HG03521 (cell line): ENCODE measurements around the gene APOB.

Experiments
- ATAC-seq: cut with Tn5 transposase; IDR thresholded peaks from one replicate; pipeline ENCODE4 v1.9.1; 2021; ENCODE audit warnings: mild to moderate bottlenecking, moderate library complexity; ENCODE audit not compliant: unreplicated experiment

The APOB gene

DNA sequence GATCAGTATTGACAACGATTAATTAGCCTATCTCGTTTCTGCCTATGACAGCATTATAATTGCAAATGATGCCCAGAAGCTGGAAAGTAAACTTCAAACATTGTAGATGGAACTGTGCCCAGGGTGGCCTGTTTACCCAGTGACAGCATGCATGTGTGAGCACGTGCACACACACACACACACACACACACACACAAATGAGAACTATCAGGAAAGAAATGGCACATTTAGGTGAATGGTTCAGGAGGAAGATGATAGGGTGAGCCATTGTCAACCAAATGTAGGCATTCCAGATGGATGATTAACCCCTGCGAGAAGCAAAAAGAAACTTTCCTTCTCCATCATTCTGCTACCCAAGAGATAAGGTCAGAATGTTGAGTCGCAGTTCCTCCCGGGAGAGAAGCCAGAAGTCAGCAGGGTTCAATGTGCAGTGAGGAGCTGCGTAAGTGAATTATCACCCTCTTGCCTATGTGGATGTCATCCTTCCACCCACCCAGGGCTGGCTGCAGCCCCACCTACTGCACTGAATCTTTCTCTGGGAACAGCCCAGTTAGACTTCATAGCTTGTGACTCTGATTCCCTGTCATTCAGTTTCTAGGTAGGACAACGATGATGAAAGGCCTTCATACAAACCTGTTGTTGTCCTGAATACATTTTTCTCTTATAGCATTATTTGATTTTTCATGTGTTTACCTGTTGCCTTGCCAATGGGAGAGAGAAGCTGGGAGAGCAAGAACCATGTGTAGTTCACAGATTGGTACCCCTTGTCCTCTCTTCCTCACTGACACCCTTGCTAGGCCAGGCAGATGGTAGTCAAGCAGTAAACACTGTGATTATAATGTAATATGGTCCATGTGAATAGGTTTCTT lies 3.5 kb upstream of the APOB start:
- ATAC-seq = no peak

DNA sequence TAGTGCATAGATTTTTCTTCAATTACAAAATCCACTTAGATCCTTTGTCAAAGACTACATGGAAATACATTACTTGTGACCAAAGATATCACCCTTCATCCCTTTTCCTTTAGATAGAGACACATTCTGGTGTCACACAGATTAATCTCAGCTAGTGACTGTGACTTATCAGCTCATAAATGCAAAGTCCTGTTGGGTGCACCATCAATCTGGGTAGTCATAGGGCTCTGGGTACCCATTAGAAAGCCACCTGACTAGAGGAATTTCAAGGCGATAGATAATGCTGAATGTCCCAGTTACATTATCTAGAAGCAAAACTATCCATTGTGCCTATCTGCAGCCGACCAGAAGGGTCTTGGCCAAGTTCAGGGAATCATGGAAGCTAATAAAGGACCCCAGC lies 2.6 kb upstream of the APOB start:
- ATAC-seq = no peak

DNA sequence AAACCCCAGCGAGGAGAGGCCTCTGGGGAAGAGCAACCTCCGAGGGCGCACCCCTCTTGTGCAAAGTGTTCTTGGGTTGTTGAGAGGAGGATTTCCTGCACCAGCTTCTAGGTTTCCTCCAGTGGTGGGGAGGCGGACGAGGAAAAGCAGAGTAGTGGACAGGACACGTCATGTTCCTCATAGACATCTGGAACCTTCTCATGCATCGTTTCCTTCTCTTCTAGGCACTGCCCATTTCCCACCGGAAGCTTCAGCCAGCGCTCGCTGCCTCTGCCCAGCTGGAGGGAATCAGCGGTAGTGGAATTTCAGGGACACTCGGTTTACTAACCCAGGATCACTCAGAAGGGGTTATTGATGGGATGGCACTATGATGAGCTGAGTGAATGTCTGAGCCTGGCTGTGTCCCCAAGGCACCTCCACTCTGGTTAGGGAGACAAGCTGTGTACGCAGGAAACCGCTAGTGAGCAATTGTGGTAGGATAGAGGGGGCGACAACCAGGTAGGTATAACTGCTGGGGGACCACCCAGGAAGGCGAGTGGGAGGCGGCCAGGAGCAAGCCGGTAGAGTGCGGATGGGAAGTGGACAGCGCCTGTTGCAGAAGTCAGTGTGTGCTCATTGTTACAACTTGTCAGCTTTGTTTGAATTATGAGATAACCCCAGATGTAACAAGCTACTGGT lies 960 bp upstream of the APOB start:
- no peak for ATAC-seq

DNA sequence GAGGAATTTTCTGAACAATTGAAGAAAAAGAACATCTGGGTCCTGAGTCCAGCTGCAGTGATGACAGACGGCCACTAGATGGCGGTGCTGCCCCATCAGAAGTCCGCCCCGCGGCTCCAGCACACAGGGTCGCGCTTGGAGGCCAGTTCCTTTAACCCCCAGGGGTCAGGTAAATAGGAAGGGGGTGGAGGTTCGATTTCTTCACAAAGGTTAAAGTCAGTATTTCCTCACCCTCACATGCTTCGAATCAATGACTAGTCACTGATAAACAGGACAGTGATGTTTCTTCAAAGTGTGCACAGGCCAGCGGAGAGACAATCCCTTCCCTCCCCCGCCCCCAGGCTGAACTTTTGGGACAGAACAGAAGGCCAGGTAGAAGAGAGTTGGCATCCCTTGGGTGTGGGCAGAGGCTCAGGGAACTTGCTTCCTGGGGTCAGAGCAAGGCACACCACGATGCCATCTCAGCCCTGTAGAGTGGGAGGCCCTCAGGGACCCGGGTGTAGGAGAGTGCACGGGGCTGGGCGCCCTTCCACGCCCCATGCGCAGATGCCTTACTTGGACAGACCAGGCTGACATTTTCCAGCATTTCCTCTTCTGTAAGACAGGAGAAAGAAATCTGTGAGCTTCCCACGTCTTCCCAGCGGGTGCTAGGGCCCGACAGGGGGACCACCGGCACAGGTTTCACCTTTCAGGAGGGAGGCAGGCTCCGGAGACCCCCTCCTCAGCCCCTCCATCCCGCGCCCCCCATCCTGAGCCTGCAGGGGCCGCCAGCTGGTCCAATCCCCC lies 722 bp downstream of the APOB start:
- ATAC-seq = peak; percentile 61

DNA sequence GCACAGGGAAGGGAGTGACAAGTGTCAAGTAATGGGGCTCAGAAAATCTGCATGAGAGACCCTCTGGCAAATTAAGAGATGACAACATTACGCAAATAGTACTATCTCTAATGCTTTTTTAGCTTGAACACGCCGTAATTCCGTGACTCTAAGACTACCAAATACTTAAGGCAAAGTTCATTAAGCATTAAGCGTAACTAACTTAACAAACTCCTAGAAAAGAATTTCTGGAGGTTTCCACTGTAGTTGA lies 1.2 kb downstream of the APOB start:
- ATAC-seq = no peak

DNA sequence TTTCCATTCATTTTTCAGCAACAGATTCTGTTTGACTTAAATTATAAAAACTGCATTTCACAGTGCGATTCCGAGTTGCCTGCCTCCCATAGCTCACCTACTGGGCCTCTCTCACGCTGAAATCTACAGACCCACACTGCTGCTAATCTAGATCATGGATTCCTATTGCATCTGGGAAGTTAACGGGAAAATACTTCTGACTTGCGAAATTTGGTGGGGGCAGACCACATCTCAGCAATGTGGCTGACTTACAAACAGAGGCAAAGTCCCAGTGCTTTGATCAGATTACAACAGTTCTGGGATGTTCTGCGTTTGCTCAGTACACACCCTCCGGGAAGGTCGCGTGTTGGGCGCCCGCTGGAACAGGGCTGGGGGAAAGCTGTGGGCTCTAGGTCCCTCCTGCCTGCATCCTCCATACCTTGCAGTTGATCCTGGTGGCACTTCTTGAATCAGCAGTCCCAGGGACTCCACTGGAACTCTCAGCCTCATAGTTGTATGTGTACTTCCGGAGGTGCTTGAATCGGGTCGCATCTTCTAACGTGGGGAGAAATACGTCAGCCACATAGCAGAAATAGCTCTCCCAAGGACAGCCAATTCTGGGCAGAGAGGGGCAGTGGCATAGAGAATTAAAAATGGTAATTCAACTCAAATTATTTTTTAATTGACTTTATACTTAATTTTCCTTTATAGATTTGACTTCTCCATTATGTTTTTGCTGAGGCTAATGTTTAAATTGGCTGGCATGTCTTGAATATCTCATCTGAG lies 1.7 kb downstream of the APOB start:
- ATAC-seq = no peak

DNA sequence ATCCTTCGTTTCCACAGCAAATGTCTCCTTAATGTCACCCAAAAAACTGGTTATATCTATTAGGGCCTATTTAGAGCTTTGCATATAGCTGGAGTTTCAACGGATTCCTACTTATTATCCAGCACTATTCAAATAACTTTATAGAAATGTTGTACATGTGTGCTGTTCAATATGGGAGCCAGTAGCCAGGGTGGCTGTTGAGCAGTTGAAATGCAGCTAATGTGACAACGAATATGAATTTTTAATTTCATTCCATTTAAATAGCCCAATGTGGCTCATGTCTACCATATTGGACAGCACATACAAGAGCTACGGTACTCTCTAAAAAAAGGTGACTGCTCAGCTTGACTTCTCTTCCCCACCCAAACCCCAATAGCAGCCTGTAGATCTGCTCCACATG lies 2.4 kb downstream of the APOB start:
- ATAC-seq = no peak

DNA sequence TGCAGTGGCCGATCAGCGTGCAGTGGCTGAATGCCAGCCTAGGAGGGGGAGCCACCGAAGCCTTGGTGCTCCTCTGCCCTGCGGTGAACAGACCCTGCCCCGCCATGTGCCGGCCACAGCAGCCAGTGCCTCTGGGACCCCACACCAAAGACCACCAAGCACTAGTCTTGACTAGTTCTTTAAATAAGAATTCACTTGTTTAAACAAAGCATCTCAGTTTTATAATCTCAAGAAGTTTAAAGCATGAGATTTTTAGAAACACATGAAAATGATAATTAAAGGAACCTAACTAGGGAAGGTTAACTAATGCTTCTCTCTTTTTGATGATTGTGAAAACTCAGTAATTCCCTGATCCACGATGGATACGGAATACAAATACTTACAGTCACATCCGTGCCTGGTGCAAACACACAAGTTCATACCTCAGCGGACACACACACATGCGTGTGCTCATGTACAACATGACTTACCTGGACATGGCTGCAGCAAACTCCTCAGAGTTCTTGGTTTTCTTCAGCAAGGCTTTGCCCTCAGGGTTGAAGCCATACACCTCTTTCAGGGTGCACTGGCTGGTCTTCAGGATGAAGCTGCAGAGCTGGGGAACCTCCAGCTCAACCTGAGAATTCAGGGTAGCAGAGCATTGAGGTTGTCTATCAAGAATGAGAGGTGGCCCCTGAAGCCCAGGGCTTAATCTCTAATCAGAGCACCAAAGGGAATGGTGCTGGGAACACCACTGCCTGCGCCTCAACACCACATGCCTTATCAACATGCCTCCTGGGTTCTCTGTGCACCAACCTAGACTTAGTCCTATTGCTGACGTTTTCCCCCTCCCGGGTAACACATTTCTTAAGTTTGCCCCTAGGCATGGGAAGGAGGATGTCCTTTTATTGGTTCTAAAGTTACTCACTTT lies 3.1 kb downstream of the APOB start:
- no peak for ATAC-seq

DNA sequence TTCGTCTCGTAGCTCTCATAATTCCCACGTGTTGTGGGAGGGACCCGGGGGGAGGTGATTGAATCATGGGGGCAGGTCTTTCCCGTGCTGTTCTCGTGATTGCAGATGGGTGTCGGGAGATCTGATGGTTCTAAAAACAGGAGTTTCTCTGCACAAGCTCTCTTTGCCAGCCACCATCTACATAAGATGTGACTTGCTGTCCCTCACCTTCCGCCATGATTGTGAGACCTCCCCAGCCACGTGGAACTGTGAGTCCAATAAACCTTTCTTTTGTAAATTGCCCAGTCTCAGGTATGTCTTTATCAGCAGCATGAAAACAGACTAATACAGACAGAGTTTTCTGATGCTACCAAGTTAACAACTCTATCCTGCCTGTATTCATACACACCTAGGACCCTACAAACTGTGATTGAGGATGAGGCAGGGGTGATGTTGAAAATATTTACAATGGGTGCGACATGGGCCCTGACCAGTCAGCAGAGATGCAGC lies 3.9 kb downstream of the APOB start:
- ATAC-seq = no peak

DNA sequence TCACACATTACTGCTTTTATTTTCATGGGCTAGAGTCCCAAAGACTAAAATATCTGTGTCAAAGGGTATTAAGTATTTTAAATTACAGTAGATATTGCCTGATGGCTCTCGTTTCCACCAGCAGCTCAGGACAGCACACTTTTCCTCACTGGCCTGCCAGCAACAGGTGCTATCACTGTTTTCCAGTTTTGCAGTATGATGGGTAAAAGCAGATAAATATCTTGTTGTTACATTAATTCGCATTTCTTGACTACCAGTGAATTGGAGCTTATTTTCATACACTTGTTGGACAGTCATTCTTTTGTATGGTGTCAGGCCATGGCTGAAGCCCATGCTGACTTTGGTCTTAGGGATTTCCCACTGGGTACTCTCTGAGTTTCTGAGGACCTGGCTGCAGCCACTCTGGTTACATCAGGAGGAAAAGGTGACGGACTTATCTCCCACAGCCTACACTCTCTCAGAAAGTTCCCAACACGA lies 4.8 kb downstream of the APOB start:
- no peak for ATAC-seq

DNA sequence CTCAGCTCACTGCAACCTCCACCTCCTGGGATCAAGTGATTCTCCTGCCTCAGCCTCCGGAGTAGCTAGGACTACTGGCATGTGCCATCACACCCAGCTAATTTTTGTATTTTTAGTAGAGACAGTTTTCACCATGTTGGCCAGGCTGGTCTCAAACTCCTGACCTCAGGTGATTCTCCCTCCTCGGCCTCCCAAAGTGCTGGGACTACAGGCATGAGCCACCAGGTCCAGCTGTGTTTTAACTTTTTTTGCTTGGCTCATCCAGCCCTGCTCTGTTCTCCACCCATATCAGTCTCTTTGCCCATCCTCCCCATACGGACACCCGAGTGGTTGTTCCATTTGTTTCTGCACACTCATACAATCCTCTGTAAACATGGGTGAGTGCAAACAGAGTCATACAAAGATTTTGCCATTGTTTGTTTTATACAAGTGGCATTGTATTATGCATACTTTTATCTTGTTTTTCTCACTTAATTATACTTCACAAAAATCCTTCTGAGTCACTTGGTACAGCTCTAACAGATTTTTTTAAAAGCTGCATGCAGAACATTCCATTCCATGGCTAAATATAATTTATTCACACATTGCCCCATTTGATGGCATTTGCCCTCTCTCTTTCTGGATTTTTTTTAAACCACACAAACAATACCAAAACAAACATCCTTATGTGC lies 5.3 kb downstream of the APOB start:
- ATAC-seq = no peak

DNA sequence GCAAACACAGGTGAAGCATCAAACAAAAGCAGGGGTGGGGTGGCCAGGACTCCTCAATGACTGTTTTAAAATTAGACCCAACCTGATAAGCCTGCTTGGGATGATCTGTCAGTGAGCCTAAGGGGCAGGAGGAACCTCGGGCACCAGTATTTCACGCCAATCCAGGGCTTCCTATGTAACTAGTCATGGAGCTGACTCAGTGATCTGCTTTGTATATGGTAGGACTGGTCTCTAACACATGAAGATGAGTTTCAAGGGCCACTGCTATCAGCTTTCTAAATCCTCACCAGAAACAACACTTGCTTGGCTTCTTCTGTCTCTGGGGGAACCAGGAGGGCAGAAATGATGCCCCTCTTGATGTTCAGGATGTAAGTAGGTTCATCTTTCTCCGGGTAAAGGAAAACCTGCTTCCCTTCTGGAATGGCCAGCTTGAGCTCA lies 6.2 kb downstream of the APOB start:
- no peak for ATAC-seq

DNA sequence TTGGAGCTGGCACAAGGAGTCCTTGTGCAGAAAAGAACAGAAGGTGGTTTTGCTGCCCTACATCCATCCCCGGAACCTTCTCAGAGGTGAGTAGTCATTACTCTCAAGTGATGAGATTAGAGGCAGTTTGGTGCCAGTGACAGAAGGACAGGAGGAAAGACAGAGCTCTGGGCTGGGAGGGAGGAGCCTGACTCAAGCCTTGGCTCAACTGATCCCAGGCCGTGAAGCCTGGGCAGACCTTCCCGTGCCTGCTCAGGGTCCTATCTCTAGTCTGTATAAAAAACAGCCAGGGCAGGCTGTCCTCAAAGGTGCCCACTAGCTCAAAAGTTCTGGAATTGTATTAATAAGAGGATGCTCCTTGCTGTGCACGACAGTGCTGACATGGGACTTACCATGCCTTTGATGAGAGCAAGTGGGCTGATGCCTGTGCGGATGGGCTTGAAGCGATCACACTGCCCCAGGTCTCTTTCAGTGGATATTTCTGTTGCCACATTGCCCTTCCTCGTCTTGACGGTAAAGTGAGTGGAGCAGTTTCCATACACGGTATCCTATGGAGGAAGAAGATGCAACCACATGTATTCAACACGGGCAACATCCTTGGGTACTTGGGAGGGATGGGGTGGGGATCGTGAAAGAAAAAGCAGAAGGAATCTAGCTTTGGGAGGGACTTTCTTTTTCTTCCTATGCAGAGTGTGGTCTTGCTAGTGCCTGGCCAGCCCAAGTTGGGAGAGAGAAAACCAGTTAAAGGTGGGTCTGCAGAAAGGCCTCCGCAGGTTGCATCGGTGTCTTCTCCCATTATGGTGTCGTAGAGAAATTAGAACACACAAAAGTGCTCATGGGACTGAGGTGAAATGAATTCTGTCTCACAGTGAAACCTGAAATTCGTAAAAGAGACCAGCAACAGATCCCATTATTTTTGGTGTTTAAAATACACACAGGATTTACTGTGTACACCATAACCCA lies 6.9 kb downstream of the APOB start:
- ATAC-seq = no peak

DNA sequence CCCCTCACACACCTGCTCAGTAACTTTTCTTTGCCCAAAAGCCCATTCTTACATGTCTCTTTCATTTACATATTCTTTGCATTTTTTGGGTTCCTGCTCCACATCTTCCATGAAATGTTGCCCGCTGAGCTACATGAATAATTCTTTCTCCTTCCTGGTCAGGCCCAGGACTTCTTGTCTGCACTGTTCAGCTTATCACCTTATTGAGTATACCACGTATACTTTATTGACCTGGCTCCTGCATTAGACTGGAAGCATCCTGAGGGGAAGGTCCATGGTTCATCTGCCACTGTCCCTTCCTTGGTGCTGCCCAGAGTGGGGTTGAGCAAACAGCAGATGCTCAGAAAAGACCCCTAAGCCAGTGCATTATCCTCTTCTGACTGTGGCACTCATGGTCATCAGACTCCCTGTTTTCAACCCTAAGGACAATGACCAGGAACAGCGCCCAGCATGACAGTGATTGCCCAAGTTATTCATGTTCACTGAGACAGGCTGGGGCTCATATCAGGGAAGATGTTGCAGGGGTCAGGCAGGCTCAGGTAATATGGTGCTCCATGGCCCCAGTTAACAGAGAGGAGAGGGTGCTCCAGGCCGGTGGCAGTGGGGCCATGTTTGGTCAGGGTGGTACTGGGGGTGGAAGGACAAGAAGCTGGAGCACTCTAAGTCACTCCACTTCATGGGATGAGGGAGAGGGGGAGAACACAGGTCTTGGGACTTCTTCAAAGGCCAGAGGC lies 7.7 kb downstream of the APOB start:
- ATAC-seq = no peak

DNA sequence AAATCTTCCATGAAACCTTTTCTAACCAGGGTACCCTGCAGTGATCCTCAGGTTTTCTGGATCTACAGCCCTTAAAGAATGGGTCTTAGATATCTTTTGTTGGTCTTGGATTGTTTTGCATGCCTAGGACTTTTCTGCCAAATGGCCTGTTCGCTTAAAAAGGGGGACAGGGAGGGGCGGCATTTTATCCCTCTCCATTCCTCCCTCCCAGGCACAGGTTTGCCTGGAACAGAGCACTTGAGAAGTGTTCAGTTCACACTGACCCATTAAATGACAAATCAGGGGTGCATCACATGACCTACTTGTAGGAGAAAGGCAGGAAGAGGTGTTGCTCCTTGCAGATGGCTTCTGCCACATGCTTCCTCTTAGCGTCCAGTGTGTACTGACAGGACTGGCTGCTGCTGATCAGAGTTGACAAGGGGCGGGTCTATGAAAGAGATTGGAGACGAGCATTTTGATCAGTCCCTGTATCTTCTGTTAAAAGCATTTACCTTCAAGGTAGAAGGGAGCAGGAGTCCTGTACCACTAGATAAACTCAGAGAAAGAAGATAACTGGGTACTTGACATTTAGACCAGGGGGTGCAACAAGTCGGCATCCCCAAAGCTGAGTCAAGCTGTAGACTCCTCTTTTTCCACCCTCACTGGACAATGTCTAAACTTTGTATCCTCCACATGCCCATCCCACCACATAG lies 8.4 kb downstream of the APOB start:
- no peak for ATAC-seq

DNA sequence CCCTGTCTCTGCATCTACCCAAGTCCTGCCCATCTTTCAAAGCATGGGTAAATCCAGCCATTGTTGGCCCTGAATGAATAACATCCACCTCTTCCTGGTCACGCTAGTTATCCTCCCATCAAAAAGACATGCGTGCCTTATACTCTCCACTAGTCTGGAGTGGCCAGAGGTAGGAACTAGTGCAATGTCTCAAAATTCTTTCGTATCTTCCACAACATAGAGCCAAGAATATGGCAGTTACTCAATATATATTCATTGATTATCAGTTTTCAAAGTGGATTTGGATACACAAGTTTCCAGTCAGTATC lies 8.9 kb downstream of the APOB start:
- no peak for ATAC-seq
